ENCODE results near the gene SLC6A7. TPM values are rescaled to one million over a fixed set of nuclear protein-coding genes. Genes with fewer than 3 reads are reported as not detected.

Gene SLC6A7
- 0.10 TPM in 1 of 2 replicates, not detected in the other for total RNA-seq
- not detected for polyA plus RNA-seq (2012)

DNA sequence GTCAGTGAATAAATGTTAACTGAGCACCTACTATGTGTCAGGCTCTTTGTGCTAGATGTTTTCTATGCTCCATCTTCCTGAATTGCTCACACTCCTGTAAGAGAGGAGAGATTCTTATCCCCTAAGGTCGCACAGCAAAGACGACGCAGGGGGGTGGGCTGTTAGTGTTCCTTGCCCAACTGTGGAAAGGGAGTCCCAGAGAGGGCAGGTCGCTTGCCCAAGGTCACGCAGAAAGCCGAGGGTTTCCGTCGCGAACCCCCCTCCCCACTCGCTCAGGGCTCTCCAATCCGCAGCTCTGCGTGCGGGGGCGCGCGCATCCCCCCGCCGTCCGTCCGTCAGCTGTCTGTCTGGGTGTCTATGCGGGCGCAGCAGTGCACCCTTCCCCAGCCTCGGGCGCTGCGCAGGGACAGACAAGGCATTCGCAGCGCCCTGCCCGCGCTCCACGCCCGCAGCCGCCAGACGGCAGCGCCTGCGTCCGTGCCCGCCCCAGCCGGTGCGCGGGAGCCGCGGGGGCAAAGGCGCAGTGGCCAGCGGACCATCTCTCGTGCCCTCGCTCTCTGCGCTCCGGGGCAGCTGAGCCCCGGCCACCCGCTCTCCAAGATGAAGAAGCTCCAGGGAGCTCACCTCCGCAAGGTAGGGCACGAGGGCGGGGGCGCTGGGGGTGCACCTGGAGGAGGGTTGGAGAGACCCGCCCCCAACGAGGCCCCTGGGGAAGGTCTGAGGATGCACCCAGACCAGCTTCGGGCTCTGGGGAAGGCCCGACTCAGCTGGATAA is at the start of gene SLC6A7:
SLC6A7 (plus strand) TSS at position 335 of the 775 bp plus-strand sequence; CDS start at position 601, 266 bp downstream.
- DNase-seq (ENCODE audit: low read depth): no peak

DNA sequence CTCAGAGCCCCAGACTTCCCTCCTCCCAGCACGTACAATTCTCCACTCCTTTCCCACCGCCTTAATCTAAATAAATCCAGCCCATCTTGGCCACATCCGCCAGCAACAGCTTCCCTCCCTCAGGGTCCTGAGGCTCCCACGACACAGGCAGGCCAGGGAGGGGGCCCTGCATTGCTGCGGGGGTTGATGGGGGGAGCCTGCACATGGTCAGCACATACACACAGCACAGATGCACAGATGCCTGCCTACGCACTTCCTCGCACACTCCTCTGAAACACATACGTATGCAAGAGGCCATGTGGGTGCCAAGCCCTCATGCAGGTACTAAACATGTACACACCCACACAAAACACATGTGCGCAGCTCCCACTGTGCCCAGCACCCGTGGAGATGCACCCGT is 49.0 kb upstream of the SLC6A7 start:
- no peak for DNase-seq (ENCODE audit: low read depth)

GRCh38 chr5:150141544-150142184 is 48.2 kb upstream of the SLC6A7 start:
- peak; percentile 85 for DNase-seq (ENCODE audit: low read depth)

DNA sequence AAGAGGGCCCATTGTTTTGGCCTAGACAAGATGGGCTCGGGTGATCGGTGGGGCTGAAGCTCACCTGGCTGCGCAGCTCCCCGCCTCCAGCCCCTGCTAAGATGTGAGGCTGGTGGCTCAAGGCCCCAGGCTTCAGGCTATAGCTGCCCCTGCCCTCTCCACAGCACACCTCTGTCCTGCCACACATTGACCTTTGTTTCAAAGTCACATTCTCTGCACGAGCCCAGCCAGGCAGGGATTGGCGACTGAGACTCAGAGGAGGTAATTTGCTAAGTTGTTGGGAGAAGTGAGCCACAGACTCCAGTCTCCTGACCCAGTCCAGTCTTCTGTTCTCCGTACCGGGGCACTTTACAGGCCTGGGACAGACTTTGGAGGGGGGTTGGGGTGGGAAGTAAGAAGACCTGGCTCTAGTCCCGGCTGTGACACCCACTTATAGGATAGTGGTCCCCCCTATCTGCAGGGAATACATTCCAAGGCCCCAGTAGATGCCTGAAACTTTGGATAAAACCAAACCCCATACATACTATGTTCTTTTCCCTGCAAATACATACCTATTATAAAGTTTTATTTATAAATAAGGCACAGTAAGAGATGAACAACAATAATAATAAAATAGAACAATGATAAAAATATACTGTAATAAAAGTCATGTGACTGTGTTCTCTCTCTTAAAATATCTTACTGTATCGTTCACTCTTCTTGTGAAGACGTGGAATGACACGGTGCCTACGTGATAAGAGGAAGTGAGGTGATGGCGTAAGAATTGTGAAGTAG is 47.5 kb upstream of the SLC6A7 start:
- no peak for DNase-seq (ENCODE audit: low read depth)

DNA sequence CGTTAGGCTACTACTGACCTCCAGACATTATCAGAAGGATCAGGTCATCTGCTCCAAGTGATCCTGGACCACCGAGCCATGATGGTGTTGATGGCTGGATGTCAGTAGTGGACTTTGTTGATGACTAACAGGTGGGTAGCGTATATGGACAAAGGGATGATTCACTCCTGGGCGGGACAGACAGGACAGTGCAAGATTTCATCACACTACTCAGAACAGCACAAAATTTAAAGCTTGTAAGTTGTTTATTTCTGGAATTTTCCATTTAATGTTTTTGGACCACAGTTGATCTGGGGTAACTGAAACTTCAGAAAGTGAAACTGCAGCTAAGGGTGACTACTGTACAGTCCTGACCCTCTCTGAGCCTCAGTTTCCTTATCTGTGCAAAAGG is 46.9 kb upstream of the SLC6A7 start:
- peak; percentile 90 for DNase-seq (ENCODE audit: low read depth)

DNA sequence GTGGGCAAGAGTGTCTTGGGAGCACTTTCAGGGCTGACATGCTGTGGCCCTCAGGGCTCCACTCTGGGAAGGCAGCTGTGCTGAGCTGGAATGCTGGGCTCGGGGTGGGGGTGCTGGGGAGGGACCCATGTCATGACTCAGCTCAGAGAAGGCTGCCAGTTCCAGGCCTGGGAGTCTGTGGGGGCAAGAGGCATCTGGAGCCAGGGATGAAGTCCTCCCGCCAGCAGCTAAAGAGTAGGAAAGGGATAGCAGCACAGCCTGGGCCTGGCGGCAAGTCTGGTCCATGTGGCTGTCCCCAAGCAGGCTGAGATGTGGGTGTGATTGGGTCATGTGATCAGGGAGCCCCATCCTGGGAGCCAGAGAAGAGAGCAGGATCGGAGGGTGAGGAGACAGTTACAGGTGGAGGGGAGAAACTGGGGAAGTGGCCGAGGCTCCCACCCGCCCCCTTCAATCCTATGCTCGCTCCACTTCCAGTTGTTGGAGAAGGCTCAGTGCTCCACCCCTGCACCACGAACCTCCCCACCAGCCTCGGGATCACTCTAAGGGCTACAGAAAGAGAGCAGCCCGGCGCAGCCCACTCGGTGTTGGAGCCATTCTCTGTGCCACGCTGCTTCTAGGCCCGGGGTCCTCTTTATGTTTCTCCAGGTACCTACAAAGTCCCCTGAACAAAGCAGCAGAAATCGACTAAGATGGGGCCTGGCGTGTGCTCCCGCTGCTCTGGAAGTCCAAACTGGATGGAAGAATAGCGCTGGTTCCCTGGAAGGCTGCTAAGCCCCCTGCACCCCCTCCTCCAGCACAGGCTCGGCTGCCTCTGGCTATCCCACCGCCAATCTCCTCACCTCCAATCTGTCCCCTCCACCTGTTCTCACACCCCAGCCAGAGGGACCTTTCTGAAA is 46.3 kb upstream of the SLC6A7 start:
- DNase-seq (ENCODE audit: low read depth): peak; percentile 95

- DNase-seq (ENCODE audit: low read depth): peak; percentile 33
Measured at GRCh38 chr5:150144246-150144801, 45.5 kb upstream of the SLC6A7 start.

DNA sequence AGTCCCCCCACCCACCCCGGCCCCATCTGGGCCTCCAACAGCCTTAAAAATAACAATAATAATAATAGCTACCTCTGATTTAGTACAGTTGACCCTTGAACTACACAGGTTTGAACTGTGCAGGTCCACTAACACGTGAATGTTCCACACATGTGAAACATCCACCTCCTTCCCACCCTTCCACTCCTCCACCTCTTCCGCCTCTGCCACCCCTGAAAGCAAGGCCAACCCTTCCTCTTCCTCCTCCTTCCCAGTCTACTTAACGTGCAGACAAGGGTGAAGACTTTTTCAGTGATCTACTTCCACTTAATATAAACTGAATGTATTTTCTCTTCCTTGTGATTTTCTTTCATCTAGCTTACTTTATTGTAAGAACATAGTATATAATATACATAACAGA is 45.0 kb upstream of the SLC6A7 start:
- DNase-seq (ENCODE audit: low read depth): no peak

DNA sequence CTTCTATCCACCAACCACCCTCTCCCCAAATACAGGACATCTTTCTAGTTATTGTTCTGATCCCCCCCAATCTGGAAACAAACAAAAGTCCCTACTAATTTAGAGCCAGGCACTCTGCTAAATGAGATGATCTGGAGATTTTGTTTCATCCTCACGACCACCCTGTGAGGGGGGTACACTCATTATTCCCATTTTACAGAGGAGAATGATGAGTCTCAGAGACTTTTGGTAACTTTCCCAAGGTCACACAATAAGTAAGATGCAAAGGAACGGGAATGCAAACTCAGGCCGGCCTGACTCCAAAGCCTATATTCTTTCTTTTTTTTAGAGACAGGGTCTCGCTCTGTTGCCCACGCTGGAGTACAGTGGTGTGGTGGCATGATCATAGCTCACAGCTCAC is 43.6 kb upstream of the SLC6A7 start:
- DNase-seq (ENCODE audit: low read depth): no peak

DNA sequence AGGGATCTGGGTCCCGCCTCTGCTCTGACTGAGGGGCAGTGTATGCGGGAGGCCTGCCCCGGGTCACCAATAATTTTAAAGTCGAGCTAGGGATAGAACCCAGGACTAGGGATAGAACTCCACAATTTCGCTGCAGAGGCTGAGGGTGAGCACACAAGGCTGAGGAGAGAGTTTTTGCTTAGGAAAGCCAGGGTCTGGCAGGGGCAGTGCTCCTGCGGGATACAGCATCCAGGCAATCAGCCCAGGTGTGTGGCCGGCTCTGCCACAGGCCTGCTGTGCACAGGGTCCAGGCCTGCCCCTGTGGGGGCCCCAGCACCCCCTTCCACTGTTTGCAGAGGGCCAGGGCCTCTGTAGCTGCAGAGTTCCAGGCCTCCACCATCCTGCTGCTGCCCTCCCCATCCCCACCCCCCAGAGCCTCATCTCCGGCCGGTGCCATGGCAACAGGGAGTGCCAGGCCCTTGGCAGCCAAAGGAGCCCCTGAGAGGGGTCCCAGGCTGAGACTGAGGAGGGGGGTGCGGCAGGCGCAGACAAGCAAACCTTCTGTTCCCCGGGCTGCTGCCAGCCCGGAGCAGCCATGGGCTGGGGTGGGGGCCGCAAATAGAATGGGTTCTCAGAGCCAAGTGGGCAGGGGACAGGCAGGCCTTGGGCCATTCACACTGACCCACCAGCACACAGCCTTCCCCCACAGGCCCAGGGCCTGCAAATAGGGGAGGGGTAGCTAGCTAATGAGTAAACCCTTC is 42.8 kb upstream of the SLC6A7 start:
- no peak for DNase-seq (ENCODE audit: low read depth)

DNA sequence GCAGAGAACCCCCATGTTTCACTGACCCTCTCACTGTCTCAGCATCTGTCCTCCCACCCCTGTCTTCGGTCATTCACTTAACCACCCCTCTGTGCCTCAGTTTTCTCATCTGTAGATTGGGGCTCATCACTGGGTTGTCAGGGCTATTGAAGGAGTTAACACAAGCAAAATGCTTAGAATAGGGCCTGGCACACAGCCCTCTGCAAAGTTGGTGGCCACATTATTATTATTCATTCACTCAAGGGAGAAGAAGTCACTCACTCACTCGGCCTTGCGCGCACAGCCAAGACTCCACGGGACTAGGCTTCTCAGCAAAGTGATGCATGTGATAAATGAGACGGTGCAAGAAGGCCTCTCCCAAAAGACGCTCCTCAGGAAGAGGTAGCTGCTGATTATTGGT is 42.2 kb upstream of the SLC6A7 start:
- no peak for DNase-seq (ENCODE audit: low read depth)

GRCh38 chr5:150148117-150148927 is 41.5 kb upstream of the SLC6A7 start:
- DNase-seq (ENCODE audit: low read depth): no peak

DNA sequence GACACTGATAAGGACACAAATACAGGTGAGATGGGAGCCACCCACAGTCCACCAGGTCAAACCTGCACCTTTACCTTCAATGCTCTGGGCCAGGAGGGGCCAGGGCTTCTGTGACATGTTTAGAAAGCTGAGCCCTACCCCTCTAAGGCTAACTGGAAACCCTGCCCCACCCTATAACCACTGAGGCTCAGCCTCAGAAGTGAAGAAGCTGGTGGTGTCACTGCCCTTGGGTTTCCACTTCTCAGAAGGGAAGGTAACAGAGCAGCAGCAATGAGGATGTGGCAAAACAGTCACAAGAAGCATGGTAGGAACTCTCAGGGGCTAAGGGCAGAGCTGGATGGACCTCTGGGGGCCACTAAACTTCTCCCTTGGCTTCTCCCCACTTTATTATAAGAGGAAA is 40.2 kb upstream of the SLC6A7 start:
- DNase-seq (ENCODE audit: low read depth): no peak

- no peak for DNase-seq (ENCODE audit: low read depth)
Measured at GRCh38 chr5:150152636-150153462, 37.0 kb upstream of the SLC6A7 start.

DNA sequence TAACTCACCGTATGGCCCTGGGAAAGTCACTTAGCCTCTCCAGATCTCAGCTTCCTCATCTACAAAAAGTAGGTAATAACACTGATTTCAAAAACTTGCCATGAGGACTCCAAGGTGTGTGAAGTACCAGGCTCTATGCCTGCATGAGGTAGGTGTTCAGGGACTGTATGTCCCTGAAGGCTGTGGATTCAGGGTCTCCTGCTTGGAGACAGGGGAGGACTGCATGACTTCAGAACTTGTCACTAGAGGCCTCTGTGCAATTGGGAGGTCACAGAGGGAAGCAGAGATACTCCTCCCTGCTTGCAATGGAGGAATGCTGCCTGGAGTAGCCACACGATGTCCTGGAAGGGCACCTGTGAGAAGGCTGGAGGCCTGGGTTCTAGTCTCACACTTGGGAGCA is 36.4 kb upstream of the SLC6A7 start:
- DNase-seq (ENCODE audit: low read depth): no peak

GRCh38 chr5:150153957-150154617 is 35.8 kb upstream of the SLC6A7 start:
- peak; percentile 69 for DNase-seq (ENCODE audit: low read depth)

- DNase-seq (ENCODE audit: low read depth): no peak
Measured at GRCh38 chr5:150154618-150155128, 35.2 kb upstream of the SLC6A7 start.
